Measurements from ENCODE around the gene DACT1. TPM values are rescaled to one million over a fixed set of nuclear protein-coding genes. Genes with fewer than 3 reads are reported as not detected.

Gene DACT1
- total and polyA plus RNA-seq, 2 donors from 2014 or later = 2.1 to 18.6 TPM

DNA sequence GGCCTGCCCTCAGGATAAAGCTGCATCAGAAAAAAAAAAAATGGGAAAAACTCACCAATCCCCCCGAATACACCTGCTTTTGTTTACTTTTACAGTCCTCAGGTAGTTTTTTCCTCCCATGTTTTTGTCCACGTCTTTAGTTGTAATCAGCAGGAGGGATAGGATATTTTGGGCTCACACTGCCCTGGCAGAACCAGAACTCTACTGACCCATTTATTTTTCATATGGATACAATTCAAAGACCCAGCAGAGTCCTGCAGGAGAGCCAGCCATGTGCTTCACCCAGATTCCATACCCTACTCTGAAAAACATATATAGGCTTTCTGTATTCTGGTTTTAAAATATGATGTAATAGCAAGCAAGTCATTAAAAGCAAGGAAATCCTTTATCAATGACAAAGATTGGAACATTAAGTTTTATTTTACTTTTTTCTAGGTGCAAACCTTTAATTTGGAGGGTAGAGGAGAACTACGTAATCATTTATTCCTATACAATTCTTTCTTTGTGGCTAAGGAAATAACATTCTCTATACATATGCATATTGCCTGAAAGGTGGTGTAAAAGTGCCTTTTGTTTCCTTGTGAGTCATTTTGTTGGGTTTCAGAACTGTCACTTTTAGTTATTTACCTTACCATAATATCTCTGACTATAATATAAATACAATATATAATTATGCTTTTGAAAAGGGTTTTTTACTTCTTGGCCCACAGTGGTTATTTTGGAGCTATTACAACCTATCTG, 19.1 kb downstream of the DACT1 start:
- intact Hi-C loops (cut with DNase I) = no loop called here
- H3K4me1 ChIP-seq (ENCODE audit: control insufficient read depth in 2 of 3, insufficient read depth in 2 of 3, low read depth in 1 of 3, low read length in 3 of 3) = no peaks in the 10 kb centered on the region
- no peaks in the 10 kb centered on the region for H3K27me3 ChIP-seq (ENCODE audit: control insufficient read depth, insufficient read depth, low read length)
- H3K36me3 ChIP-seq (ENCODE audit: control insufficient read depth in 2 of 3, insufficient read depth in 3 of 3, low read length in 3 of 3) = no peaks in the 10 kb centered on the region
- H3K27ac ChIP-seq (ENCODE audit: low read depth in 2 of 2, low read length in 2 of 2) = no peak overlapping the region
- no peak overlapping the region for H3K4me3 ChIP-seq (ENCODE audit: low read length in 3 of 3)
- FAIRE-seq (no peak), DNase-seq (no peak)
- TF ChIP-seq, protein P1, sequence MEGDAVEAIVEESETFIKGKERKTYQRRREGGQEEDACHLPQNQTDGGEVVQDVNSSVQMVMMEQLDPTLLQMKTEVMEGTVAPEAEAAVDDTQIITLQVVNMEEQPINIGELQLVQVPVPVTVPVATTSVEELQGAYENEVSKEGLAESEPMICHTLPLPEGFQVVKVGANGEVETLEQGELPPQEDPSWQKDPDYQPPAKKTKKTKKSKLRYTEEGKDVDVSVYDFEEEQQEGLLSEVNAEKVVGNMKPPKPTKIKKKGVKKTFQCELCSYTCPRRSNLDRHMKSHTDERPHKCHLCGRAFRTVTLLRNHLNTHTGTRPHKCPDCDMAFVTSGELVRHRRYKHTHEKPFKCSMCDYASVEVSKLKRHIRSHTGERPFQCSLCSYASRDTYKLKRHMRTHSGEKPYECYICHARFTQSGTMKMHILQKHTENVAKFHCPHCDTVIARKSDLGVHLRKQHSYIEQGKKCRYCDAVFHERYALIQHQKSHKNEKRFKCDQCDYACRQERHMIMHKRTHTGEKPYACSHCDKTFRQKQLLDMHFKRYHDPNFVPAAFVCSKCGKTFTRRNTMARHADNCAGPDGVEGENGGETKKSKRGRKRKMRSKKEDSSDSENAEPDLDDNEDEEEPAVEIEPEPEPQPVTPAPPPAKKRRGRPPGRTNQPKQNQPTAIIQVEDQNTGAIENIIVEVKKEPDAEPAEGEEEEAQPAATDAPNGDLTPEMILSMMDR (IDR thresholded peaks at IDR 0.05; ENCODE audit: borderline replicate concordance, extremely low read depth, insufficient read depth) = no peak
- H3K9ac ChIP-seq (ENCODE audit: low read length in 3 of 3) = no peak overlapping the region
- H3K9me3 ChIP-seq (ENCODE audit: control insufficient read depth in 2 of 3, insufficient read depth in 1 of 3, low read length in 3 of 3) = no peaks in the 10 kb centered on the region

DNA sequence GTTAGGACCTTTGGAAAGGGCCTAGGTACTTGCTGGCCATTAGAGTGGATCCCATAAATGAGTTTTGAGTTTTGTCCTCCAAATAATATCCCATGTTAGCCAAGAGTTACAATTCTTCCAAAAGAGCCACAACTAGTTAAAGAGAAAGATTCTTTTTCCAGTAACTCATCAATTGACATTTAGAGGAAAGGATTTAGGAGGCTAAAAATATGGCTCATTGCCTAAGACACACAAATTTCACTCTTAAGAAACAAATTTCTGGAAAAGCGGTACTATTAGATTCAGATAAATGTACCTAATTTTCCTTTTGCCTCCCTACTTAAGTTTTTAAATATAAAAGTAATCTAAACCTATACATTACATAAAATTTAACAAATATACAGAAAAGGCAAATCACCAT, 21.3 kb downstream of the DACT1 start:
- Histone ChIP-seq H3K36me3 (ENCODE audit: control insufficient read depth in 2 of 3, insufficient read depth in 3 of 3, low read length in 3 of 3) (no peaks in the 10 kb centered on the region), H3K27me3 (ENCODE audit: control insufficient read depth, insufficient read depth, low read length) (no peaks in the 10 kb centered on the region), H3K27ac (ENCODE audit: low read depth in 2 of 2, low read length in 2 of 2) (no peak overlapping the region), H3K4me3 (ENCODE audit: low read length in 3 of 3) (no peak overlapping the region), H3K4me1 (ENCODE audit: control insufficient read depth in 2 of 3, insufficient read depth in 2 of 3, low read depth in 1 of 3, low read length in 3 of 3) (peaks cover 0 to 3% (median 0%) of the 10 kb centered on the region in 3 donors), H3K9ac (ENCODE audit: low read length in 3 of 3) (no peak overlapping the region), H3K9me3 (ENCODE audit: control insufficient read depth in 2 of 3, insufficient read depth in 1 of 3, low read length in 3 of 3) (no peaks in the 10 kb centered on the region)
- TF ChIP-seq, protein P1 (IDR thresholded peaks at IDR 0.05; ENCODE audit: borderline replicate concordance, extremely low read depth, insufficient read depth) = no peak
- DNase-seq = no peak
- FAIRE-seq = no peak
- intact Hi-C loops (cut with DNase I) = no loop called here

DNA sequence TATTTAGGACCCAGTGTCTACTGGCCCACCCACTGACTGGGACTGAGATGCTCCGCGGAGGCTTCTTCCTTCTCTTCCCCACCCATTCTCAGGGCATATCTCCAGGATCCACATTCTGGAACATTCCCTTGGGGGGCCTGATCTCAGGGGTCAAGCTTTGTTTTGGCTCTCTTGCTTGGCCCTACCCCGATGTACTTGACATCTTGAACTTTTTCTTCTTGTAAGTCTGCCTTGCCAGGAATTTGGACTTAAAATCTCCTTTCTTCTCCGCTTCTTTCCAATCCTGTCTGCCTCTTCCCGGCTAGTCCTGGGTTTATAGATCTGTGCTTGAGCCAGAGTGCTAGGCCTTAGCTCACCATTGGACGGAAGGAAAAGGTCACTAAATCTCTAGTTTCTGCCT, 22.1 kb downstream of the DACT1 start:
- Histone ChIP-seq H3K27me3 (ENCODE audit: control insufficient read depth, insufficient read depth, low read length) (no peaks in the 10 kb centered on the region), H3K4me3 (ENCODE audit: low read length in 3 of 3) (no peak overlapping the region), H3K9ac (ENCODE audit: low read length in 3 of 3) (no peak overlapping the region), H3K27ac (ENCODE audit: low read depth in 2 of 2, low read length in 2 of 2) (no peak overlapping the region), H3K36me3 (ENCODE audit: control insufficient read depth in 2 of 3, insufficient read depth in 3 of 3, low read length in 3 of 3) (no peaks in the 10 kb centered on the region), H3K9me3 (ENCODE audit: control insufficient read depth in 2 of 3, insufficient read depth in 1 of 3, low read length in 3 of 3) (no peaks in the 10 kb centered on the region), H3K4me1 (ENCODE audit: control insufficient read depth in 2 of 3, insufficient read depth in 2 of 3, low read depth in 1 of 3, low read length in 3 of 3) (peaks cover 0 to 3% (median 0%) of the 10 kb centered on the region in 3 donors)
- intact Hi-C loops (cut with DNase I) = no loop called here
- no peak for FAIRE-seq
- DNase-seq = peak in 1 of 5 donors; percentile 75
- TF ChIP-seq, protein P1 (IDR thresholded peaks at IDR 0.05; ENCODE audit: borderline replicate concordance, extremely low read depth, insufficient read depth) = no peak

Data from kidney (tissue), 14 donors.